ENCODE results near the gene TGFBR1. TPM values are rescaled to one million over a fixed set of nuclear protein-coding genes. Genes with fewer than 3 reads are reported as not detected.
A peak's percentile ranks its signal among the peaks of the same experiment; 100 is the strongest.

Gene TGFBR1
- total RNA-seq, 1 donor from 2014 or later: 23.8 TPM

GRCh38 chr9:99101812-99102211 lies 3.1 kb upstream of the TGFBR1 start:
- Histone ChIP-seq H3K36me3 (no peaks in the 10 kb centered on the region), H3K4me1 (peaks cover 25% of the 10 kb centered on the region), H3K9me3 (no peaks in the 10 kb centered on the region), H3K27ac (no peak overlapping the region), H3K4me3 (no peak overlapping the region), H3K27me3 (no peaks in the 10 kb centered on the region)
- no peak for TF ChIP-seq POLR2AphosphoS5 (IDR thresholded peaks at IDR 0.05; ENCODE audit: insufficient read depth in 1 of 2, low read depth in 1 of 2)
- TF ChIP-seq POLR2A (IDR thresholded peaks at IDR 0.05): no peak
- TF ChIP-seq, protein P1, sequence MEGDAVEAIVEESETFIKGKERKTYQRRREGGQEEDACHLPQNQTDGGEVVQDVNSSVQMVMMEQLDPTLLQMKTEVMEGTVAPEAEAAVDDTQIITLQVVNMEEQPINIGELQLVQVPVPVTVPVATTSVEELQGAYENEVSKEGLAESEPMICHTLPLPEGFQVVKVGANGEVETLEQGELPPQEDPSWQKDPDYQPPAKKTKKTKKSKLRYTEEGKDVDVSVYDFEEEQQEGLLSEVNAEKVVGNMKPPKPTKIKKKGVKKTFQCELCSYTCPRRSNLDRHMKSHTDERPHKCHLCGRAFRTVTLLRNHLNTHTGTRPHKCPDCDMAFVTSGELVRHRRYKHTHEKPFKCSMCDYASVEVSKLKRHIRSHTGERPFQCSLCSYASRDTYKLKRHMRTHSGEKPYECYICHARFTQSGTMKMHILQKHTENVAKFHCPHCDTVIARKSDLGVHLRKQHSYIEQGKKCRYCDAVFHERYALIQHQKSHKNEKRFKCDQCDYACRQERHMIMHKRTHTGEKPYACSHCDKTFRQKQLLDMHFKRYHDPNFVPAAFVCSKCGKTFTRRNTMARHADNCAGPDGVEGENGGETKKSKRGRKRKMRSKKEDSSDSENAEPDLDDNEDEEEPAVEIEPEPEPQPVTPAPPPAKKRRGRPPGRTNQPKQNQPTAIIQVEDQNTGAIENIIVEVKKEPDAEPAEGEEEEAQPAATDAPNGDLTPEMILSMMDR (IDR thresholded peaks at IDR 0.05): no peak
- intact Hi-C loops (cut with DNase I): no loop called here
- no peak for DNase-seq (ENCODE audit: extremely low spot score in 2 of 2)

DNA sequence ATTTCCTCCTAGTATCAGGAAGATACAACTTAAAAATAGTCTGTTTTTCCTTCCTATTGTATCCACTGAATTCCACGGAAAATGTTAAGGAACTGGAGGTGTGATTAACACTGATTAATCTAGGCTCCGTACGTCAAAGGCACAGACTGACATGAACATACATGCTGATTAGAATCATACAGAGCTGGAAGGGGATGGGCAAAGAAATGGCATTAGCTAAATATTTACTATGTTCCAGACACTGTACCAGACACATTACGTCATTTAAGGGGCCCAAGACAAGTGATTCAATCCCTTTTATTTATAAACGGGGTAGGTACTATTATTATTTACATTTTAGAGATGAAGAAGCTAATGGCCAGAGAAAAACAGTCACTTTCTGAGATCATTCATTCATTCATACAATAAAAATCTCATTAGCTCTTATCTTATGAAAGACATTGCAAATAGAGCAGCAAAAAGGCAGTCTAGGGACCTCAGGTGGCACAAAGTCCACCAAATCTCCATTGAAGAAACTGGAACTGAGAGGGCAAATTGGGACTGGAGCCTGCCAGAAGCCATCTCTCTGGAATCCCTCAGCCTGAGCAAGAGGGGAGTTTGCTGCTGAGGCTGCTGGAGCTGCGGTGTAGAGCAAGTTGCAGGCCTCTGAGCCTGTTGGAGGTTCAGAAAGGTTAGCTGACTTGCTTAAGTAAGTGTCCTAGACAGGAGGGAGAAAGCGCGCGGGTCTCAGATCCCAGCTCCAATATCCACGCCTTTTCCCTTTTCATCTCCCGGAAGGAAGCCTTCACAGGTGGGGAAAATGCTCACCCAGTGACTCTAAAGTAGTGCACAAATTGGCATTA lies 1.6 kb upstream of the TGFBR1 start:
- intact Hi-C loops (cut with DNase I): no loop called here
- peak overlapping the region in 1 of 2 donors; percentile 92 for H3K4me3 ChIP-seq
- no peaks in the 10 kb centered on the region for H3K36me3 ChIP-seq
- H3K4me1 ChIP-seq: peaks cover 40% of the 10 kb centered on the region
- peak overlapping the region; percentile 87 for H3K27ac ChIP-seq
- no peak for DNase-seq (ENCODE audit: extremely low spot score in 2 of 2)
- no peaks in the 10 kb centered on the region for H3K9me3 ChIP-seq
- no peaks in the 10 kb centered on the region for H3K27me3 ChIP-seq
- TF ChIP-seq POLR2AphosphoS5 (IDR thresholded peaks at IDR 0.05; ENCODE audit: insufficient read depth in 1 of 2, low read depth in 1 of 2) (no peak), POLR2A (IDR thresholded peaks at IDR 0.05) (no peak)
- TF ChIP-seq, protein P1 (IDR thresholded peaks at IDR 0.05): no peak

DNA sequence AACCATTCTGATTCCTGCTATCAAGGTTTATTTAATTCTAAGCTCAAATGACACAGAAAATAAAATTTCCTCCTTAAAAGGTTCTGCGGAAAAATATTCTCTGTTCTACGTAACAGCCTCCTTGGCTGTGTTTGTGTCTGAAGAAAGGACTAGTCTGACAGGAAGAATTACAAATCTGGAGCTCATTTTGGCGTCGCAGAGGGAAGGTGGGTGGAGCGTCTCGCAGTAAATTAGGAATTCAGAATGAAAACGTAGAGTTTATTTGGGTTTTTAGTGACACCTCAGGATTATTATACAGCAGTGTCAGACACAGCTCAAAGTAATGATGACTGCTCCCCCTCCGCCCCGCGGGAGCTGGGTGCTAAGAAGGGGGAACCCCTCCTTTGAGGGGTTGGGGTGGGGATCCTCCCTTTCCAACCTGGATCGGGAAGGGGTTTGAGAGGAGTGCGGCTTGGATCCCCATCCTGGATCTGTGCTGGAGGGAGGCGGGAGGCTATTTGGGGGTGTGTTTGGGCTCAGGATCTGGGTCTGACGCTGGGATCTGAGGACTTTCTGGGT lies 933 bp upstream of the TGFBR1 start:
- Histone ChIP-seq H3K36me3 (no peaks in the 10 kb centered on the region), H3K4me3 (peak overlapping the region; percentile 84 to 92), H3K27me3 (no peaks in the 10 kb centered on the region), H3K4me1 (peaks cover 47% of the 10 kb centered on the region), H3K9me3 (no peaks in the 10 kb centered on the region), H3K27ac (peak overlapping the region; percentile 87)
- intact Hi-C loops (cut with DNase I): no loop called here
- TF ChIP-seq POLR2AphosphoS5 (IDR thresholded peaks at IDR 0.05; ENCODE audit: insufficient read depth in 1 of 2, low read depth in 1 of 2) (peak; percentile 2 to 79), POLR2A (IDR thresholded peaks at IDR 0.05) (peak in 1 of 2 donors; percentile 17)
- TF ChIP-seq, protein P1 (IDR thresholded peaks at IDR 0.05): no peak
- no peak for DNase-seq (ENCODE audit: extremely low spot score in 2 of 2)

DNA sequence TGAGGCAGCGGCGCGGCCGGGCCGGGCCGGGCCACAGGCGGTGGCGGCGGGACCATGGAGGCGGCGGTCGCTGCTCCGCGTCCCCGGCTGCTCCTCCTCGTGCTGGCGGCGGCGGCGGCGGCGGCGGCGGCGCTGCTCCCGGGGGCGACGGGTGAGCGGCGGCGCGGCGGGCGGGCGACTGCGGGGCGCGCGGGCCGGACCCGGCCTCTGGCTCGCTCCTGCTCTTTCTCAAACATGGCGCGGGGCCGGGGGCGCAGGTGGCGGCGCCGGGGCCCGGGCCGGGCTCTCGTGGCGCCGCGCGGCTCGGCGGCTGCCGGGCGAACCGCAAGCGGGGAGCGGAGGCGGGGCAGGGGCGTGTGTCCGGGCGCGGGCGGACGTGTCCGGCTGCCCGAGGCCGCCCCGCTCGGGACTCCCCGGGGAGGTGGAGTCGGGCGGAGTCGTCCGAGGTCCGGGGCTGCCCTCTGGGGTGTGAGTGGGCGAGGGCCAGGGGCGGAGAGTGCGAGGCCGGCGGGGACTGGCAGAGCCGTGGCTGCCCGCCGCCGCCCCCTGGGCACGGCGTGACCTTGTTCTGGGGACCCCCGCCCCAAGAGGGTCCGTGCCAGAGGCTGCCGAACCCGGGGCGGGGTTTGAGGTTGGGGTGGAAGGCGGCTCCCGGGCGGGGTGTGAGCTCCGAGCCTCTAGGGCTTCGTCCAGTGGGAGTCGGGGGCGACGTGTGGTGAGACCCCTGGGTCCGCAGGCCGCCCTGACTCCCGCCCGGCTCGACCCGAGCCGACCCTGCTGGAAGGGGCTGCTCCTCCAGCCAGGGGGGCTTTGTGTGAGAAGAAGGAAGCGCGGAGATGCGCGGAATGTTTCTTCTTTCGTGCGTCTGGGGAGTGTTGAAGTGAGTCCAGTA lies 485 bp downstream of the TGFBR1 start:
- Histone ChIP-seq H3K4me3 (peak overlapping the region; percentile 84 to 92), H3K4me1 (peaks cover 59% of the 10 kb centered on the region), H3K27ac (peak overlapping the region; percentile 87), H3K27me3 (no peaks in the 10 kb centered on the region), H3K9me3 (no peaks in the 10 kb centered on the region), H3K36me3 (no peaks in the 10 kb centered on the region)
- TF ChIP-seq, protein P1 (IDR thresholded peaks at IDR 0.05): no peak
- peak in 1 of 2 donors; percentile 93 for TF ChIP-seq POLR2A (IDR thresholded peaks at IDR 0.05)
- peak in 1 of 2 donors; percentile 74 for TF ChIP-seq POLR2AphosphoS5 (IDR thresholded peaks at IDR 0.05; ENCODE audit: insufficient read depth in 1 of 2, low read depth in 1 of 2)
- intact Hi-C loops (cut with DNase I): no loop called here
- no peak for DNase-seq (ENCODE audit: extremely low spot score in 2 of 2)

Data from vagina (tissue), 2 donors.